HepG2 (cell line): ENCODE measurements around the gene ZC3H13. TPM values are rescaled to one million over a fixed set of nuclear protein-coding genes. Genes with fewer than 3 reads are reported as not detected.

Source experiments
- ATAC-seq: fragments of 200-7000 bp; cut with Tn5 transposase; 3 replicates; pipeline ENCODE4 v1.9.1; 2020; ENCODE audit warnings: mild to moderate bottlenecking, moderate library complexity
- BruUV-seq: library from RNA; stranded (reverse); fragments of 400-500 nt; replicated peaks from 2 replicates; lab custom pipeline; 2021; lab: Mats Ljungman, UMichigan
- CTCF ChIA-PET: fragments of 300-600 bp; formaldehyde crosslinking; extraction: SDS; loops from one replicate; lab custom pipeline; 2021; ENCODE audit warnings: low total read pairs, inconsistent platforms, low intra/inter-chr PET ratio; lab: Yijun Ruan, JAX
- POLR2A ChIA-PET: fragments of 350-600 bp; sonication (Branson Sonifier 250); formaldehyde crosslinking; loops from one replicate; lab custom pipeline; 2020; ENCODE audit warnings: antibody characterized with exemption, inconsistent platforms; lab: Yijun Ruan, JAX
- DNase-seq: peaks from one replicate; pipeline ENCODE4 v3.0.0-alpha.2; 2015; ENCODE audit warnings: low spot score
- FAIRE-seq: peaks from 3 replicates; lab custom pipeline; 2011; peaks lifted over from hg19 to GRCh38; lab: Jason Lieb, UNC
- H2AFZ ChIP-seq: one replicate; pipeline ENCODE4 v1.6.1; 2011; ENCODE audit warnings: low read length, inconsistent platforms
- H3K27ac ChIP-seq: fragments of 300-600 bp; 3 replicates; pipeline ENCODE4 v1.8.0; 2011; ENCODE audit warnings: mixed run types, mild to moderate bottlenecking, mixed read lengths, low read length, inconsistent platforms; ENCODE audit not compliant: insufficient read depth; ENCODE audit errors: extremely low read length
- H3K27me3 ChIP-seq, 2 experiments: fragments of 200-600 bp in 1 of 2; 2 replicates in 1 of 2; 3 replicates in 1 of 2; pipeline versions ENCODE4 v1.6.0 to v1.8.0; 2011; ENCODE audit warnings: low read length in 2 of 2, mild to moderate bottlenecking in 2 of 2, moderate library complexity in 2 of 2, inconsistent platforms in 1 of 2; ENCODE audit not compliant: insufficient read depth in 2 of 2, control insufficient read depth in 1 of 2
- H3K36me3 ChIP-seq, 2 experiments: fragments of 200-600 bp in 1 of 2; replicated peaks in 1 of 2; 2 replicates in 1 of 2; 3 replicates in 1 of 2; pipeline versions ENCODE4 v1.5.1 to v1.8.0; 2011; ENCODE audit warnings: low read length in 2 of 2, inconsistent platforms in 1 of 2; ENCODE audit not compliant: insufficient read depth in 2 of 2, control insufficient read depth in 1 of 2
- H3K4me1 ChIP-seq: 2 replicates; pipeline ENCODE4 v1.5.1; 2012; ENCODE audit warnings: low read length, inconsistent platforms; ENCODE audit not compliant: insufficient read depth
- H3K4me2 ChIP-seq: 2 replicates; pipeline ENCODE4 v1.6.0; 2011; ENCODE audit warnings: low read depth, low read length, inconsistent platforms
- H3K4me3 ChIP-seq, 3 experiments: fragments of 200-600 bp in 1 of 3; sonication (generic), shearing (Covaris generic) in 1 of 3; replicated peaks in 1 of 3; 2 replicates each; pipeline ENCODE4 v1.5.1; 2011 to 2016; ENCODE audit warnings: low read length in 3 of 3, inconsistent platforms in 2 of 3, low read depth in 2 of 3, mild to moderate bottlenecking in 2 of 3, control low read depth in 1 of 3, mixed read lengths in 1 of 3; ENCODE audit not compliant: insufficient read depth in 1 of 3
- H3K79me2 ChIP-seq: one replicate; pipeline ENCODE4 v1.6.1; 2011; ENCODE audit warnings: low read length, inconsistent platforms; ENCODE audit not compliant: insufficient read depth
- H3K9ac ChIP-seq: 2 replicates; pipeline ENCODE4 v1.6.0; 2011; ENCODE audit warnings: mild to moderate bottlenecking, low read depth, low read length, inconsistent platforms; ENCODE audit not compliant: insufficient read depth
- H3K9me3 ChIP-seq: 2 replicates; pipeline ENCODE4 v1.5.1; 2012; ENCODE audit warnings: mild to moderate bottlenecking, low read length
- H4K20me1 ChIP-seq: 2 replicates; pipeline ENCODE4 v1.6.0; 2011; ENCODE audit warnings: inconsistent platforms, mild to moderate bottlenecking, low read length, moderate library complexity; ENCODE audit not compliant: insufficient read depth
- CHD4 ChIP-seq: fragments of 200-600 bp; sonication (generic); IDR thresholded peaks from 2 replicates; pipeline ENCODE4 v1.7.0; 2017; ENCODE audit warnings: mild to moderate bottlenecking, low read length, borderline replicate concordance
- GMEB2 ChIP-seq: IDR thresholded peaks from 2 replicates; pipeline ENCODE4 v1.6.1; 2016; ENCODE audit warnings: missing biosample characterization, missing genetic modification reagents, low read depth
- JUN ChIP-seq: sonication (generic); formaldehyde crosslinking; IDR thresholded peaks from 2 replicates; pipeline ENCODE4 v1.4.0; 2020; ENCODE audit warnings: mild to moderate bottlenecking, missing genetic modification reagents
- KLF13 ChIP-seq: sonication (generic); formaldehyde crosslinking; IDR thresholded peaks from 2 replicates; pipeline ENCODE4 v1.4.0; 2020; ENCODE audit warnings: mild to moderate bottlenecking, missing genetic modification reagents
- LRRFIP1 ChIP-seq: sonication (generic); formaldehyde crosslinking; conservative IDR thresholded peaks from 2 replicates; pipeline ENCODE4 v1.4.0; 2020; ENCODE audit warnings: missing genetic modification reagents
- THAP7 ChIP-seq: sonication (generic); formaldehyde crosslinking; IDR thresholded peaks from 2 replicates; pipeline ENCODE4 v1.8.1; 2023; ENCODE audit warnings: mild to moderate bottlenecking, missing genetic modification reagents
- ZFP1 ChIP-seq: IDR thresholded peaks from 2 replicates; pipeline ENCODE4 v1.6.1; 2016
- ZNF20 ChIP-seq: sonication (generic); formaldehyde crosslinking; IDR thresholded peaks from 2 replicates; pipeline ENCODE4 v1.4.0; 2020; ENCODE audit warnings: mild to moderate bottlenecking, moderate library complexity, missing genetic modification reagents
- ZNF431 ChIP-seq: sonication (generic); formaldehyde crosslinking; IDR thresholded peaks from 2 replicates; pipeline ENCODE4 v1.9.0; 2022; ENCODE audit warnings: missing genetic modification reagents, low read depth, mild to moderate bottlenecking, borderline replicate concordance
- WGBS: methylation state at CpG from one replicate; pipeline ENCODE4 v1.1.6; 2017; ENCODE audit warnings: low lambda C conversion rate; 5-methylcytosine and 5-hydroxymethylcytosine counted together
- in situ Hi-C: cut with HindIII; loops from 2 replicates; pipeline ENCODE4 v1.10.0; 2017; ENCODE audit warnings: low pct_unique_long_range_greater_than_20kb; ENCODE audit not compliant: extremely low pct_ligation_motif_present
- intact Hi-C: fragments of 100-400 bp; cut with micrococcal nuclease; formaldehyde crosslinking; loops from one replicate; pipeline ENCODE4 v1.10.0; 2022; ENCODE audit not compliant: unreplicated experiment
- polyA plus RNA-seq, 8 experiments: library from polyadenylated mRNA; depleted of rRNA in 3 of 8; stranded (reverse) in 7 of 8; unstranded in 1 of 8; fragments of >200 nt; fragmentation: Illumina TruSeq in 4 of 8; extraction: Trizol in 4 of 8; gene quantifications; 2 replicates each; pipeline versions ENCODE4 v1.2.1 to v1.2.3, GENCODE V29; 2011 to 2016; ENCODE audit warnings: low read depth in 4 of 8, missing spikeins in 1 of 8, mixed read lengths in 1 of 8; ENCODE audit not compliant: insufficient read depth in 1 of 8
- total RNA-seq, 5 experiments: library from RNA; depleted of rRNA; stranded (reverse); fragments of >200 nt; fragmentation: Illumina TruSeq; extraction: Trizol; gene quantifications; 2 replicates each; pipeline ENCODE4 v1.2.3, GENCODE V29; 2016; ENCODE audit warnings: low read depth in 1 of 5
- TF ChIP-seq, protein P1 (sequence below): sonication (generic); formaldehyde crosslinking; IDR thresholded peaks from one replicate; pipeline ENCODE4 v1.5.1; 2020; ENCODE audit warnings: mild to moderate bottlenecking, missing genetic modification reagents; ENCODE audit errors: not compliant biosample characterization

ZC3H13 gene
- total and polyA plus RNA-seq, 2 of the 13 experiments (the other 11 are each of a cell fraction or from before 2014, with no cell fraction given): 2.7 to 23.5 TPM

- TF ChIP-seq LRRFIP1 (CRISPR knock-in tag) (no peak), ZFP1 (CRISPR knock-in tag) (no peak)
Measured at GRCh38 chr13:45941261-45941660, 111.3 kb downstream of the ZC3H13 start (continued).

- no peak for FAIRE-seq
- intact Hi-C loops (loop anchor here (5.0 kb wide), 1 partner anchor 443 kb away; no protein-coding TSS in a partner anchor), in situ Hi-C loops (no loop called here)
- Histone ChIP-seq H3K9me3 (no peaks in the 10 kb centered on the region), H3K27ac (no peak overlapping the region), H3K9ac (no peak overlapping the region), H2AFZ (no peak overlapping the region), H3K79me2 (no peaks in the 10 kb centered on the region), H3K4me1 (peaks cover 7% of the 10 kb centered on the region; the same call in 1 of the 2 replicates), H4K20me1 (no peaks in the 10 kb centered on the region), H3K4me3 (no peak overlapping the region), H3K4me2 (no peak overlapping the region), H3K36me3 (no peaks in the 10 kb centered on the region), H3K27me3 (peaks cover 0 to 6% of the 10 kb centered on the region in 2 experiments; a peak in 1 of 5 replicates)
- BruUV-seq: no TSS peak
- ChIA-PET POLR2A (no interaction called here), CTCF (no interaction called here)
- no peak for DNase-seq
- WGBS: 8% methylated on average over 2 of the region's 2 CpGs
- no peak for ATAC-seq
- TF ChIP-seq JUN (CRISPR knock-in tag) (no peak), ZNF431 (CRISPR knock-in tag) (no peak), GMEB2 (CRISPR knock-in tag) (no peak), ZNF20 (CRISPR knock-in tag) (no peak), KLF13 (CRISPR knock-in tag) (no peak), THAP7 (no peak), CHD4 (no peak)
- TF ChIP-seq, protein P1, sequence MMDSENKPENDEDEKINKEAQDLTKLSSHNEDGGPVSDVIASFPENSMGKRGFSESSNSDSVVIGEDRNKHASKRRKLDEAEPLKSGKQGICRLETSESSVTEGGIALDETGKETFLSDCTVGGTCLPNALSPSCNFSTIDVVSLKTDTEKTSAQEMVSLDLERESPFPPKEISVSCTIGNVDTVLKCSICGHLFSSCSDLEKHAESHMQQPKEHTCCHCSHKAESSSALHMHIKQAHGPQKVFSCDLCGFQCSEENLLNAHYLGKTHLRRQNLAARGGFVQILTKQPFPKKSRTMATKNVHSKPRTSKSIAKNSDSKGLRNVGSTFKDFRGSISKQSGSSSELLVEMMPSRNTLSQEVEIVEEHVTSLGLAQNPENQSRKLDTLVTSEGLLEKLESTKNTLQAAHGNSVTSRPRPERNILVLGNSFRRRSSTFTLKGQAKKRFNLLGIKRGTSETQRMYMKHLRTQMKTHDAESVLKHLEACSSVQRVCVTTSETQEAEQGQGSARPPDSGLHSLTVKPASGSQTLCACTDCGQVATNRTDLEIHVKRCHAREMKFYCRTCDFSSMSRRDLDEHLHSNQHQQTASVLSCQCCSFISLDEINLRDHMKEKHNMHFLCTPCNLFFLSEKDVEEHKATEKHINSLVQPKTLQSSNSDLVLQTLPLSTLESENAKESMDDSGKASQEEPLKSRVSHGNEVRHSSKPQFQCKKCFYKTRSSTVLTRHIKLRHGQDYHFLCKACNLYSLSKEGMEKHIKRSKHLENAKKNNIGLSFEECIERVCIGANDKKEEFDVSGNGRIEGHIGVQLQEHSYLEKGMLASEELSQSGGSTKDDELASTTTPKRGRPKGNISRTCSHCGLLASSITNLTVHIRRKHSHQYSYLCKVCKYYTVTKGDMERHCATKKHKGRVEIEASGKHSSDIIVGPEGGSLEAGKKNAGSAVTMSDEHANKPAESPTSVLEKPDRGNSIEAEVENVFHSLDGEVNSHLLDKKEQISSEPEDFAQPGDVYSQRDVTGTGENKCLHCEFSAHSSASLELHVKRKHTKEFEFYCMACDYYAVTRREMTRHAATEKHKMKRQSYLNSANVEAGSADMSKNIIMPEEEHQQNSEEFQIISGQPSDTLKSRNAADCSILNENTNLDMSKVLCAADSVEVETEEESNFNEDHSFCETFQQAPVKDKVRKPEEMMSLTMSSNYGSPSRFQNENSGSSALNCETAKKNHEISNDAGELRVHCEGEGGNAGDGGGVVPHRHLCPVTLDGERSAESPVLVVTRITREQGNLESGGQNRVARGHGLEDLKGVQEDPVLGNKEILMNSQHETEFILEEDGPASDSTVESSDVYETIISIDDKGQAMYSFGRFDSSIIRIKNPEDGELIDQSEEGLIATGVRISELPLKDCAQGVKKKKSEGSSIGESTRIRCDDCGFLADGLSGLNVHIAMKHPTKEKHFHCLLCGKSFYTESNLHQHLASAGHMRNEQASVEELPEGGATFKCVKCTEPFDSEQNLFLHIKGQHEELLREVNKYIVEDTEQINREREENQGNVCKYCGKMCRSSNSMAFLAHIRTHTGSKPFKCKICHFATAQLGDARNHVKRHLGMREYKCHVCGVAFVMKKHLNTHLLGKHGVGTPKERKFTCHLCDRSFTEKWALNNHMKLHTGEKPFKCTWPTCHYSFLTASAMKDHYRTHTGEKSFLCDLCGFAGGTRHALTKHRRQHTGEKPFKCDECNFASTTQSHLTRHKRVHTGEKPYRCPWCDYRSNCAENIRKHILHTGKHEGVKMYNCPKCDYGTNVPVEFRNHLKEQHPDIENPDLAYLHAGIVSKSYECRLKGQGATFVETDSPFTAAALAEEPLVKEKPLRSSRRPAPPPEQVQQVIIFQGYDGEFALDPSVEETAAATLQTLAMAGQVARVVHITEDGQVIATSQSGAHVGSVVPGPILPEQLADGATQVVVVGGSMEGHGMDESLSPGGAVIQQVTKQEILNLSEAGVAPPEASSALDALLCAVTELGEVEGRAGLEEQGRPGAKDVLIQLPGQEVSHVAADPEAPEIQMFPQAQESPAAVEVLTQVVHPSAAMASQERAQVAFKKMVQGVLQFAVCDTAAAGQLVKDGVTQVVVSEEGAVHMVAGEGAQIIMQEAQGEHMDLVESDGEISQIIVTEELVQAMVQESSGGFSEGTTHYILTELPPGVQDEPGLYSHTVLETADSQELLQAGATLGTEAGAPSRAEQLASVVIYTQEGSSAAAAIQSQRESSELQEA (CRISPR knock-in tag): no peak
Measured at GRCh38 chr13:45940061-45940460, 112.5 kb downstream of the ZC3H13 start.
